Epithelial cell of proximal tubule (primary cell): ENCODE results near the gene SPOCK1. TPM values are rescaled to one million over a fixed set of nuclear protein-coding genes. Genes with fewer than 3 reads are reported as not detected.

Experiments used
- DNase-seq: peaks from one replicate; pipeline ENCODE4 v3.0.0-alpha.2; 2011; ENCODE audit warnings: low read depth
- H3K4me3 ChIP-seq: 2 replicates; pipeline ENCODE4 v1.5.1; 2011; ENCODE audit warnings: low read depth, mild to moderate bottlenecking, low read length
- total RNA-seq: library from RNA; depleted of rRNA; stranded (reverse); fragments of >200 nt; gene quantifications from 2 replicates; pipeline ENCODE4 v1.2.3, GENCODE V29; 2015
- TF ChIP-seq, protein P1 (sequence below): conservative IDR thresholded peaks from 2 replicates; pipeline ENCODE4 v1.5.1; 2012; ENCODE audit warnings: low read depth, mild to moderate bottlenecking, low read length

The SPOCK1 gene
- total RNA-seq, 1 donor from 2014 or later, result 31.4 TPM

DNA sequence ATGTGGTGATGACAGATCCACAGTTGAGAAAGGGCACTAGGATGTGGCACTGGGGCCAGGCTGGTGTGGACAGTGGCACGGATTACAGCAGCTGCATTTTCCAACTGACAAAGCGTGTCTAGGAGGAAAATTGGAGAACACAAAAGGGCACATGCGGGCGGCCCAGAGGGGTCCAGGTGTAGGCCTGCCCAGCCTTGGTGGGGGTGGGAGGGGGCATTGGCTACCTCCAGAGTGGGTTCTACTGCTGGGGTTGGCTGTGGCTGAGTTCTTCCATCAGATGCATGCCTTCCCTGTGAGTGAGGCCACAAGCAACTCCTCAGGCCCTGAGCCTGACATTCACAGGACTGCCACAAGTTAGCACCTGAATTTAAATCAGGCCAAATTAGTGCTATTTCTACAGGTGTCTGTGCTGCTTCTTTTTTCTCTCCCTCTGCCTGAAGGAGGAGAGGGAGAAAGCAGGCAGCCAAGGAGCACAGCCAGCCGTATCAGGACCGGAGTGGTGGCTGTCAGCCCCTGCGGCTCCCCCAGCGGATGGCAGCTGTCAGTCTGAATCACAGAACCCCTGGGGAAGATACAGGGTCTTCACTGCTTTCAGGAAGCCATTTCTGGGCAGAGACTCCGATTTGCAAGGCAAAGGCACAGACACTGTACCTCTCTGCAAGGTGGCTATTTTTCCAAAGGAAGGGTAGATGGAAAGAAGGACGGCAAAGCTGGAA lies 464.2 kb downstream of the SPOCK1 start:
- DNase-seq, result no peak
- H3K4me3 ChIP-seq, result no peak overlapping the region
- TF ChIP-seq, protein P1, sequence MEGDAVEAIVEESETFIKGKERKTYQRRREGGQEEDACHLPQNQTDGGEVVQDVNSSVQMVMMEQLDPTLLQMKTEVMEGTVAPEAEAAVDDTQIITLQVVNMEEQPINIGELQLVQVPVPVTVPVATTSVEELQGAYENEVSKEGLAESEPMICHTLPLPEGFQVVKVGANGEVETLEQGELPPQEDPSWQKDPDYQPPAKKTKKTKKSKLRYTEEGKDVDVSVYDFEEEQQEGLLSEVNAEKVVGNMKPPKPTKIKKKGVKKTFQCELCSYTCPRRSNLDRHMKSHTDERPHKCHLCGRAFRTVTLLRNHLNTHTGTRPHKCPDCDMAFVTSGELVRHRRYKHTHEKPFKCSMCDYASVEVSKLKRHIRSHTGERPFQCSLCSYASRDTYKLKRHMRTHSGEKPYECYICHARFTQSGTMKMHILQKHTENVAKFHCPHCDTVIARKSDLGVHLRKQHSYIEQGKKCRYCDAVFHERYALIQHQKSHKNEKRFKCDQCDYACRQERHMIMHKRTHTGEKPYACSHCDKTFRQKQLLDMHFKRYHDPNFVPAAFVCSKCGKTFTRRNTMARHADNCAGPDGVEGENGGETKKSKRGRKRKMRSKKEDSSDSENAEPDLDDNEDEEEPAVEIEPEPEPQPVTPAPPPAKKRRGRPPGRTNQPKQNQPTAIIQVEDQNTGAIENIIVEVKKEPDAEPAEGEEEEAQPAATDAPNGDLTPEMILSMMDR, result no peak

DNA sequence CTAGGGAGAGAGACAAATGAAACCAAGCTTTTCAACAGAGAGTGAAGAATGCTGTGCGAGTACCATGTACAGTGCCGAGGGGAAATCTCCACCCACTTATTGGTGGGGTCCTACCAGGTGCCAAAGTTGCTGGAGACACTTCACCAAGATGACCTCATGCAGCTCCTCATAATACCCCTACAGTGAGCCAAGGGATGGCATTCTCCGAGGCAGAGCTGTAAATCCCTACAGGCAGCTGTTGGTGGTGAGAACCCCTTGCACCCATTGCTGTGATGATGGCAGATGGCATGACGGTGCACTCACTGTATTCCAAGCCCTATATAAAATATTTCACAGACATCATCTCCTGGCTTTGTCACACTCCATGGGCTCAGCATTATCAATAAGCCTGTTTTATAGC lies 464.9 kb downstream of the SPOCK1 start:
- DNase-seq, result no peak
- no peak overlapping the region for H3K4me3 ChIP-seq
- TF ChIP-seq, protein P1, result no peak

DNA sequence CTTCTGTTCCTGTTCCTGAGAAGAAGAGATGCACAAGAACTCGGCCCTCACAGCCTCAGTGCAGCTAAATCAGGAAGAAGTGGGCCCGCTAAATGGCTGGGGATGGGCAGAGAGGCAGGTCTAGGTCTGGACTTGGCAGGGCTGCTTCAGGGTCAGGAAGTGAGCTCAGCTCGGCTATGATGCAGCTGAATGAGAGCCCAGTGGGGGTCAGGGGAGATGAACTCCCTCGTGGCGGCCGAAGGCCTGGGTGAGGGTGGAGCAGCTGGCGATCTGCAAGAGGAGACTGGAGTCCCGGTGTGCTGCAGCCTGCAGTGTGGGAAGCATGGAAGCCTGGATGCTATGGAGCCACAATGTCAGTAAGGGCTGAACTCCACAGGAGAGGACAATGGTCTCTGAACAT lies 466.2 kb downstream of the SPOCK1 start:
- H3K4me3 ChIP-seq, result no peak overlapping the region
- DNase-seq, result no peak
- TF ChIP-seq, protein P1, result no peak

DNA sequence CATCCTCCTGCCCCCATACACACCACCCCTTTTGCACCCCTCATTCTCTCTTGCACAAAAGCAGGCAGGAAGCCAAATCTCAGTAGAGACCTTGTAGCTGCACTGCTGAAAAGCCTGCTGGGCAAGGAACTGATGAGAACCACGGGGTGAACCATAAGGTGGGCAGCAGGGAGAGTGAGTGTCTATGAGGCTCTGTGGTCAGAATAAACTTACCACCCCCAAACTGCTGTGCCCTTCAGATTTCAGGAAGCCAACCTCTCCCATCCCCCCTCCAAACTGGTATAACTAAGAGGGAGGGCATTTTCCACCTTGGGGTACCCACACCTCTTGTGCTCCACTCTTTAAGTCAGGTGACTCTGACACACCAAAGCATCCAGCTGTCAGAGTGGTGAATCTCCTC lies 471.4 kb downstream of the SPOCK1 start:
- TF ChIP-seq, protein P1, result no peak
- no peak for DNase-seq
- H3K4me3 ChIP-seq, result no peak overlapping the region

DNA sequence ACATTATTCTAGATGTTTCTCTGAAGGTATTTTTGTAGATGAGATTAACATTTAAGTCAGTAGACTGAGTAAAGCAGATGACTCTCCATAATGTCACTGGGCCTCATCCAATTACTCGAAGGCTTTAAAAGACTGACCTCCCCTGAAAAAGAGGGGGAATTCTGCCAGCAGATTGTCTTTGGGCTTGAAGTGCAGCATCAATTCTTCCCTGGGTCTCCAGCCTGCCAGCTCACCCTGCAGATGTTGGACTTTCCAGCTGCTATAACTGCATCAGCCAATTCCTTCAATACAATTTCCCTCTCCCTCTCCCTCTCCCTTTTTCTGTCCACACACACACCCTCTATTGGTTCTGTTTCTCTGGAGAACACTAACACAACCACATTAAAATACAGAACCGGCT lies 472.8 kb downstream of the SPOCK1 start:
- TF ChIP-seq, protein P1, result no peak
- DNase-seq, result no peak
- no peak overlapping the region for H3K4me3 ChIP-seq

DNA sequence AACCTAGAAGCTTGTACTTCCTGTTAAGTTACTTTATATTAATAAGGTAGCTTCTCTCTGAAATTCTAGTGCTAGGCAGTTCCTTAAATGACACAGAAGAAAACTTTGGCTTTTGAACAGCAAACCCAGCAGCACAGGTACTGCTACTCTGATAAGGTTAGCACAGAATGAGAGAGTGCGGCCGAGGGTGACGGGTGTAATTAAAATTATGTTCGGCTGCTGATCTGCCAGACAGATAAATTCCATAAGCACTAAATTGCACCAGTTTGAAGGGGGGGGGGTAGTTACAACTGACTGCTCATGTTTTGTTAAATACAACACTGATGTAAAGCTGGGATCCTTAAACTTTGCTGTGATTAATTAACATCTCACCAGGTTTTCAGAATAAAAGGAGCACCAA lies 475.1 kb downstream of the SPOCK1 start:
- no peak overlapping the region for H3K4me3 ChIP-seq
- DNase-seq, result no peak
- TF ChIP-seq, protein P1, result no peak

DNA sequence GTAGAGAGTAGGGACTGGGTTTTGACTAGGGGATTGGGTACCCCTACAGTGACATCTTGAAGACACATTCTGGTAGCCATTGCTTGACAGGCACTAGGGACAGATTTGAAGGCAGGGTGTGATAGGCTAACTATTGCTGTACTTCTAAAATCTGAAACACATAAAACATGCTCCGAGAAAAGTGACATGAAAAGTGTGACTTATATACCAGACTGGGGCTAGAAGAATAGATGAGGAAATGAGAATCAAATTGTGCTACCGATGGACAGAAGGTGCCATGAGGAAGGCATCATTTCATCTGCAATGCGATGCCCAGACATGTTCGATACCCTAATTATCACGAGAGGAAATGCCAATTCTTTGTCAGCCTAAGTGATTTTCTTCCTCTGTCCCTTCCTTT lies 475.8 kb downstream of the SPOCK1 start:
- no peak overlapping the region for H3K4me3 ChIP-seq
- TF ChIP-seq, protein P1, result no peak
- no peak for DNase-seq
